Stimulated activated CD8-positive, alpha-beta memory T cell treated with anti-CD3 and anti-CD28 coated beads, Interleukin-7, amount 100 ng/mL, for 24 hours (primary cell): ENCODE data around the gene TST.
A peak's percentile ranks its signal among the peaks of the same experiment; 100 is the strongest.

ENCODE experiments used
- DNase-seq: peaks from one replicate; pipeline ENCODE4 v3.0.0-alpha.2; 2020; ENCODE audit warnings: low read depth

The TST gene

DNA sequence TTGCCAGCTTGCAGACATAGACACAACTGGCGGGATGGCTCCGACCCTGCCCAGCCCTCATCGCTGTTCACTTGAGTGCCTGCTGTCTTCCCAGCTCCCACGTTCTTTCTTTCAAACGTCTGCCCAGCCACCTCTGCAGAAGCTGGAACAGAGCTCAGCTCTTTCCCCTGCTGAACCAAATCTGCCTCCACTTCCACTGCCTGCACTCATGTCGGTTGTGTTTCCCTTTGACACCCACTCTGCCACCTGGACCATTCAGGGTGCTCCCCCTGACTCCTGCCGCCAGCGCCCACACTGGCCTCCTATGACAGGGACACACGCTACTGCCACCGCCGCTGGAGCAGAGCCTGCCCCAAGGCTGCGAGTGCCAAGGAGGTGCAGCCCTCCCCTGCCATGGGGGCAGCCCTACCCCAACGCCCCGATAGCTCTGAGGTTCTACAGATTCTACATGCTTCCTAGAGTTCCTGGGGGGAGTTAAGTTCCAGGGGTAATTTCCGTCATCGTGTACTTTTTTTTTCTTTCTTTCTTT lies 37.9 kb downstream of the TST start:
- no peak for DNase-seq

DNA sequence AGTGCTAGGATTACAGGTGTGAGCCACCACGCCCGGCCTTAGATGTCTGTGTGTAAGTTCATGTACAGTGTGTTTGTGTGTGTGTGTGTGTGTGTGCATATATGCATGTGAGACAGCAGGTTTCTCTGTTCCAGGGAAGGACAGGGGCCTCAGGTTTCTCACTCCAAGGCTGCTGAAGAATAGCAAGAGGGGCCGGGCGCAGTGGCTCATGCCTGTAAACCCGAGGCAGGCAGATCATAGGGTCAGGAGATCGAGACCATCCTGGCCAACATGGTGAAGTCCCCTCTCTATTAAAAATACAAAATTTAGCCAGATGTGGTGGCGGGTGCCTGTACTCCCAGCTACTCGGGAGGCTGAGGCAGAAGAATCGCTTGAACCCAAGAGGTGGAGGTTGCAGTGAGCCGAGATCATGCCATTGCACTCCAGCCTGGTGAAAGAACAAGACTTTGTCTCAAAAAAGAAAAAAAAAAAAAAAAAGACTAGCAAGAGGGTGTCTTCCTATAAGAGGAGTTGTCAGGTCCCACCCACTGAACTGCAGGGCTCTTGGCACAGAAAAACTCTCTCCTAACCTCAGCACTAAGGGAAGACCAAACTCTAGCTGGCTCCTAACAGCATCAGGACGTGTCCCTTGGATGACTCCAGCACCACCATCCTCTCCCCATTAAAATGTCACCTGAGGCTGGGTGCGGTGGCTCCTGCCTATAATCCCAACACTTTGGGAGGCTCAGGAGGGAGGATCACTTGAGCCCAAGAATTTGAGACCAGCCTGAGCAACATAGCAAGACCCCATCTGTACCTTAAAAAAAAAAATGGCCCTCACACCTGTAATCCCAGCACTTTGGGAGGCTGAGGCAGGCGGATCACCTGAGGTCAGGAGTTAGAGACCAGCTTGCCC lies 40.0 kb downstream of the TST start:
- DNase-seq, result no peak

DNA sequence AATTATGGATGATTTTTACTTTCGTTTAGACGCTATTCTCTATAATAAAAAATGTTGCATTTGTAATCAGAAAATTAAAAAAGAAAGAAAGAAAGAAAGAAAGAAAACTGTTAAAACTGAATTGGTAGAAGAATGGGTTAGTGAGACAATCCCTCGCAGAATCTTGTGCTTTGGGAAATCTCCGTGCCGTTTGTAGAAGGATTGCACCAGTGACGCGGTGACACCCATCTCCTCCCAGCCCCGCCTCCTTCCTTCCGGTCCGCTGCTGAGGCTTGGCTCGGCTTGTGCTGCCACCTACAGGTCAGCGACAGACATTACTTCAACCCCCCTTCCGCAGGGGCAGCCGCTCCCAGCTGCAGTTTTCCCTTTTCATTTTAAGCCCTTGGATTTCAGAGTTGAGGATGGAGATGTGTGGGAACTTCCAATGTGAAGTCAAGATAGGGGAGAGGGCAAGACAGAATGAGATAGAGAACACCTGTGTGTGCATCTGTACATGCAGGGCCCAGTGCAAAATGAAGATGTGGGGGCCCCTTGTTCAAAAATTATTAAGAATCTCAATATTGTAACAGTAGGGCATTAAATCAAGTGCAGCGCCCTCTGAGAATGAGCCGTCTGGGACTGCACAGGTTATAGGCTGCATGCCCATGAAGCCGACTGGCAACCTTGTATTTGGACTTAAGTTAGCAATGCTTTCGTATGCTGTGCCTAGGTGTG lies 41.1 kb downstream of the TST start:
- DNase-seq, result peak; percentile 79

- peak; percentile 67 for DNase-seq
Observed at GRCh38 chr22:36977401-36977861, 41.8 kb downstream of the TST start.

- no peak for DNase-seq
Observed at GRCh38 chr22:36976606-36977005, 42.6 kb downstream of the TST start.

GRCh38 chr22:36971341-36972125 lies 47.7 kb downstream of the TST start:
- DNase-seq, result no peak

DNA sequence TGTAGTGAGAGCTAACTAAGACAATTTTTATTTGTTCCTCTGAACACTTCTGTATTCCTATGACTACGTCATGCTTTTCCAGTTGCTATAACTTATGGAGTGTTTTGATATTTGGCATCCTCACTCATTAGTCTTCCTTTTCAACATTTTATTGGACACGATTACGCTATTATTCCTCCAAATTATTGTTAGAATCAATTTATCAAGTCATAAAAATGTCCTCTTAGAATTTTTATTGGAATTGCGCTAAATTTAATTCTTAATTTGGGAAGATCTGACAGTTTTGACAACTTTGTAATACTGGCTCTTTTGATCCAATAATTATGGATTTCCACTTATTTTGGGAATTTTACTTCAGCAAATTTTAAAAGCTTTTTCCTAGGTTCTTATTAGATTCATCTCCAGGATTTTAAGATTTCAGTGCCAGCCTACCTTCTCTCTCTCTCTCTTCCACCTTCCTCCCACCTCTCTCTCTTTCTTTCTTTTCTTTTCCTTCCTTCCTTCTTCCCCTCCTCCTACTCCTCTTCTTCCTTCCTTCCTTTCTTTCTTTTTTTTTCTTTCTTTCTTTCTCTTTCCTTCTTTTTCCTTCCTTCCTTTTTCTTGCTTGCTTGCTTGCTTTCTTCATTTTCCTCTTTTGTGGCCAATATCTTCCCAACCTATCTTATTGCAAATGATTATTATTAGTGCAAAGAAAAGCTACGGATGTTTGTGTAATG lies 50.8 kb downstream of the TST start:
- no peak for DNase-seq

DNA sequence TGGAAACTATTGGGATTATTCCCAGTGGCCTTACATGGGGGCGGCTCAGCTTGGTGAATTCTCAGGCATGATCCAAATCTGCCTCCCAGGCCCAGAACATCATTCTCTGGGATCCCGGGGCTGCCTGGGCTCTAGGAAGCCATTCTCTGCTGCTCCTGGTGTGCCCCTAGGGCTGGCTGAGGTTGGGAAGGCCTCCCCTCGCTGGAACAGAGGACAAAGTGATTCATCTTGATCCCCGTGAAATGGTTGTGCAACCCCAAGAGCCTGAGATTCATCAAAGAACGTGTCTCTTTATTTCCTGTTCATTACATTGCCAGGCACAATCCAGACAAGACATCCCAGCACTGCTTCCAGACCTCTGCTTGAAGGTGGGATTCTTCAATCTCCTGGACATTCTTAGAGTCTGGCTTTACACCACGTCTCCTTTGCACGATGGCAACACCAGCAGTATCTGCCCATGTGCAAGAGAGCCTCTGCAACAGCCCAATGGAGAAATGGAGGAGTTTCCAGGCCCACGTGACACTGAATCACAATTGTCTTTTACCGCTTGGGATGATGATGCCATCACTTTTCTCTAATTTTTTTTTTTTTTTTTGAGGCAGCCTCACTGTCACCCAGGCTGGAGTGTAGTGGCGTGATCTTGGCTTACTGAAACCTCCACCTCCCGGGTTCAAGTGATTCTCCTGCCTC lies 52.3 kb downstream of the TST start:
- DNase-seq, result no peak

GRCh38 chr22:36965696-36966095 lies 53.6 kb downstream of the TST start:
- DNase-seq, result no peak

DNA sequence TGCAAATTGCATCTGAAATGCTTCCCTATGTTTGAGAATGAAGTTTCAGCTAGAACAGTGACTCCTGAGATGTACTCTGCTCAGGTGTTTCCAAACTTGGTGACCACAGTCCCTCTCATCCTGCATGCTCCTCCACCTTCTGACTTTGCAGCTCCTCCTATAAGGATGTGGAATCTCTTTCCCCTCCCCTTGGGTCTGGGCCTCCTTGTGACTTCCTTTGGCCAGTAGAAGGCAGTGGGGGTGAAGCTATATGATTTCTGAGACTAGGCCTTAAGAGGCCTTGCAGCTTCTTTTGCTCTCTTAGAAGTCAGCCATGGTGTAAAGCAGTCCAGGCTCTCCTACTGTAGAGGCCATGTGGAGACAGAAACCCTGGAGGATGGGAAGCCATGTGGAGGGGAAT lies 55.1 kb downstream of the TST start:
- no peak for DNase-seq

DNA sequence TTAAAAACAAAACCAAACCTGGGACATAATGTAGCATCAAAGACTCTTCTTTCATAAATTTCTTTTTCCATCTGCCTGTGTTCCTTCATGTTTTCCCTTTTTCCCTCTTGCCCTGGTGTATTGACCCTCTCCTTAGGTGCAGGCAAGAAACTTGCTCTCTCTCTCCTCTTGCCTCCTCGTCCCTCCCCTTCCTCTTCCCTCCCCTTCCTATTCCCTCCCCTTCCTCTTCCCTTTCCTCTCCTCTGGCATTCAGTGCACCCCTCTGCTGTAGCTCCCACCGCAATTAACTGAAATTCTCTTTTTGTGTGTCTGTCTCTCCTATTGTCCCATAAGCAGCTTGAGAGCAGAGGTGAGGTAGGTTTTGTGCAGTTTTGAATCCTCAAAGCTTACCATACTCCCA lies 55.9 kb downstream of the TST start:
- DNase-seq, result no peak

GRCh38 chr22:36961626-36962025 lies 57.6 kb downstream of the TST start:
- DNase-seq, result no peak
